Measurements from ENCODE around the gene PTCD2. TPM values are rescaled to one million over a fixed set of nuclear protein-coding genes. Genes with fewer than 3 reads are reported as not detected.

Gene PTCD2
- total and polyA plus RNA-seq, 9 of the 15 experiments (the other 6 are each of a cell fraction or from before 2014, with no cell fraction given), result 11.9 to 28.5 (median 18.6) TPM

DNA sequence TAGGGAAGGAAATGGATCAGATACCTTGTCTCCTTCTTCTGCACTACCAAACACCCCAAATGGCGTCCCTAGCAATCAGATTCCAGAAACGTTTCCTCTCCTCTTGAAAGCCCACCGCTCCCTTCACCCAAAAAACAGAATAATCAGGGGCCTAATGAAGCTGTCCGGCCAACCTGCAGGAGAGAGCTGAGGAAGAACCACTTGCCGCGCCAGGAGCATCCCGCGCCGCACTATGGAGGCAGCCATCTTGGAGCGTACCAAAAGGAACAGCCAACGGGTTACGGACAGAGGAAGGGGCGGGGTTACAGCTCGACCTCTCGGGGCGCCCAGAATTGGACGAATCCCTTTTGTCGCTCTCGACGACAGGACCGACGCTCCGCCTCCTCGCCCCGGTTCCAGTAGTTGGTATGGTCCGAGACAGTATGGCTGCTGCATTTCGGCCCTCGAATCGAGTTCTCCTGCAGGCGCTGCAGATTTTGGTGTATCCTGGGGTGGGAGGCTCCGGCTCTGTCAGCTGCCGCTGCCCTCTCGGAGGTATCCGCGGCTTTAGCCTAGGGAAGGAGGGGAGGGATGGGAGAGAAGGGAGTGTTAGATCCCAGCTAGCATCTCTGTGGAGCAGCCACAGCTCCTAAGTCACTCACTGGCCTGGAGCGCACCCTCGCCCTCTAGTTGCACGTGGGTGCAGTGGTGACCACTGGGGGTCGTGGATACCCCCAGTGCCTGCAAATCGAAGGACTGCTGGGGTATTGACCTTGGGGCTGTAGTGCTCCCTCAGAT is at the start of gene PTCD2, which contains the start of gene MRPS27 (continued):
- TF ChIP-seq, protein P1, sequence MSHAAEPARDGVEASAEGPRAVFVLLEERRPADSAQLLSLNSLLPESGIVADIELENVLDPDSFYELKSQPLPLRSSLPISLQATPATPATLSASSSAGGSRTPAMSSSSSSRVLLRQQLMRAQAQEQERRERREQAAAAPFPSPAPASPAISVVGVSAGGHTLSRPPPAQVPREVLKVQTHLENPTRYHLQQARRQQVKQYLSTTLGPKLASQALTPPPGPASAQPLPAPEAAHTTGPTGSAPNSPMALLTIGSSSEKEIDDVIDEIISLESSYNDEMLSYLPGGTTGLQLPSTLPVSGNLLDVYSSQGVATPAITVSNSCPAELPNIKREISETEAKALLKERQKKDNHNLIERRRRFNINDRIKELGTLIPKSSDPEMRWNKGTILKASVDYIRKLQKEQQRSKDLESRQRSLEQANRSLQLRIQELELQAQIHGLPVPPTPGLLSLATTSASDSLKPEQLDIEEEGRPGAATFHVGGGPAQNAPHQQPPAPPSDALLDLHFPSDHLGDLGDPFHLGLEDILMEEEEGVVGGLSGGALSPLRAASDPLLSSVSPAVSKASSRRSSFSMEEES (CRISPR knock-in tag; IDR thresholded peaks at IDR 0.05), result no peak
- TF ChIP-seq, protein P2, sequence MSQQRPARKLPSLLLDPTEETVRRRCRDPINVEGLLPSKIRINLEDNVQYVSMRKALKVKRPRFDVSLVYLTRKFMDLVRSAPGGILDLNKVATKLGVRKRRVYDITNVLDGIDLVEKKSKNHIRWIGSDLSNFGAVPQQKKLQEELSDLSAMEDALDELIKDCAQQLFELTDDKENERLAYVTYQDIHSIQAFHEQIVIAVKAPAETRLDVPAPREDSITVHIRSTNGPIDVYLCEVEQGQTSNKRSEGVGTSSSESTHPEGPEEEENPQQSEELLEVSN (IDR thresholded peaks at IDR 0.05; ENCODE audit: borderline replicate concordance in 1 of 2, extremely low read depth in 1 of 2, insufficient read depth in 1 of 2, insufficient read length in 1 of 2, low read depth in 1 of 2, low read length in 1 of 2, poor library complexity in 1 of 2, severe bottlenecking in 1 of 2), result peak; percentile 80 to 81
- TF ChIP-seq, protein P3, sequence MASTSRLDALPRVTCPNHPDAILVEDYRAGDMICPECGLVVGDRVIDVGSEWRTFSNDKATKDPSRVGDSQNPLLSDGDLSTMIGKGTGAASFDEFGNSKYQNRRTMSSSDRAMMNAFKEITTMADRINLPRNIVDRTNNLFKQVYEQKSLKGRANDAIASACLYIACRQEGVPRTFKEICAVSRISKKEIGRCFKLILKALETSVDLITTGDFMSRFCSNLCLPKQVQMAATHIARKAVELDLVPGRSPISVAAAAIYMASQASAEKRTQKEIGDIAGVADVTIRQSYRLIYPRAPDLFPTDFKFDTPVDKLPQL (IDR thresholded peaks at IDR 0.05; ENCODE audit: extremely low read depth, insufficient read length), result peak; percentile 82
- TF ChIP-seq, protein P4, sequence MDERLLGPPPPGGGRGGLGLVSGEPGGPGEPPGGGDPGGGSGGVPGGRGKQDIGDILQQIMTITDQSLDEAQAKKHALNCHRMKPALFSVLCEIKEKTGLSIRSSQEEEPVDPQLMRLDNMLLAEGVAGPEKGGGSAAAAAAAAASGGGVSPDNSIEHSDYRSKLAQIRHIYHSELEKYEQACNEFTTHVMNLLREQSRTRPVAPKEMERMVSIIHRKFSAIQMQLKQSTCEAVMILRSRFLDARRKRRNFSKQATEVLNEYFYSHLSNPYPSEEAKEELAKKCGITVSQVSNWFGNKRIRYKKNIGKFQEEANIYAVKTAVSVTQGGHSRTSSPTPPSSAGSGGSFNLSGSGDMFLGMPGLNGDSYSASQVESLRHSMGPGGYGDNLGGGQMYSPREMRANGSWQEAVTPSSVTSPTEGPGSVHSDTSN (CRISPR knock-in tag; IDR thresholded peaks at IDR 0.05; ENCODE audit: low read depth), result no peak
- TF ChIP-seq, protein P4 (tag; conservative IDR thresholded peaks at IDR 0.05; ENCODE audit: low read depth), result peak; percentile 36; the same call in 1 of the 2 replicates
- TF ChIP-seq LCOR (CRISPR knock-in tag; IDR thresholded peaks at IDR 0.05) (peak; percentile 81; the same call in 1 of the 2 replicates), TRIM24 (IDR thresholded peaks at IDR 0.05) (no peak; a peak in 1 of 4 replicates), SIN3A (IDR thresholded peaks at IDR 0.05; ENCODE audit: borderline replicate concordance in 2 of 2, control insufficient read depth in 1 of 2, low read depth in 2 of 2, low read length in 2 of 2) (peak; percentile 12 to 48; a peak in 2 of 4 replicates), MEIS2 (IDR thresholded peaks at IDR 0.05; ENCODE audit: partially characterized antibody) (peak; percentile 46), HDAC8 (tag; IDR thresholded peaks at IDR 0.05) (no peak), SREBF1 (IDR thresholded peaks at IDR 0.05; ENCODE audit: borderline replicate concordance, low read depth, low read length) (peak; percentile 81), MYNN (IDR thresholded peaks at IDR 0.05) (peak; percentile 57; the same call in 1 of the 2 replicates), MYNN (CRISPR knock-in tag; IDR thresholded peaks at IDR 0.05) (no peak), C11orf30 (IDR thresholded peaks at IDR 0.05; ENCODE audit: low read depth) (peak; percentile 93), ERF (CRISPR knock-in tag; IDR thresholded peaks at IDR 0.05) (0 out of 2 replicates have a peak, but pooled peaks have one; percentile 42), MAZ (CRISPR knock-in tag; conservative IDR thresholded peaks at IDR 0.05 in 1 of 2, IDR thresholded peaks at IDR 0.05 in 1 of 2) (peak in 1 of 2 experiments; percentile 35; a peak in 3 of 4 replicates), TAF1 (IDR thresholded peaks at IDR 0.05; ENCODE audit: control insufficient read depth, extremely low read depth, insufficient read depth, low read length, severe bottlenecking) (peak; percentile 98)
- TF ChIP-seq, protein P5, sequence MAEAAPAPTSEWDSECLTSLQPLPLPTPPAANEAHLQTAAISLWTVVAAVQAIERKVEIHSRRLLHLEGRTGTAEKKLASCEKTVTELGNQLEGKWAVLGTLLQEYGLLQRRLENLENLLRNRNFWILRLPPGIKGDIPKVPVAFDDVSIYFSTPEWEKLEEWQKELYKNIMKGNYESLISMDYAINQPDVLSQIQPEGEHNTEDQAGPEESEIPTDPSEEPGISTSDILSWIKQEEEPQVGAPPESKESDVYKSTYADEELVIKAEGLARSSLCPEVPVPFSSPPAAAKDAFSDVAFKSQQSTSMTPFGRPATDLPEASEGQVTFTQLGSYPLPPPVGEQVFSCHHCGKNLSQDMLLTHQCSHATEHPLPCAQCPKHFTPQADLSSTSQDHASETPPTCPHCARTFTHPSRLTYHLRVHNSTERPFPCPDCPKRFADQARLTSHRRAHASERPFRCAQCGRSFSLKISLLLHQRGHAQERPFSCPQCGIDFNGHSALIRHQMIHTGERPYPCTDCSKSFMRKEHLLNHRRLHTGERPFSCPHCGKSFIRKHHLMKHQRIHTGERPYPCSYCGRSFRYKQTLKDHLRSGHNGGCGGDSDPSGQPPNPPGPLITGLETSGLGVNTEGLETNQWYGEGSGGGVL (CRISPR knock-in tag; IDR thresholded peaks at IDR 0.05), result no peak
